Islet precursor cell (in vitro differentiated cells): ENCODE measurements around the gene DAB2.
A peak's percentile ranks its signal among the peaks of the same experiment; 100 is the strongest.

Experiments used
- DNase-seq: peaks from one replicate; pipeline ENCODE4 v3.0.0-alpha.2; 2018

DAB2 gene

GRCh38 chr5:39447059-39447458, 22.3 kb upstream of the DAB2 start:
- DNase-seq = no peak

- DNase-seq = no peak
Observed at GRCh38 chr5:39446231-39446630, 21.5 kb upstream of the DAB2 start.

- DNase-seq = no peak
Observed at GRCh38 chr5:39443911-39444310, 19.1 kb upstream of the DAB2 start.

- no peak for DNase-seq
Observed at GRCh38 chr5:39442991-39443390, 18.2 kb upstream of the DAB2 start.

GRCh38 chr5:39441838-39442237, 17.1 kb upstream of the DAB2 start:
- DNase-seq = no peak

GRCh38 chr5:39440958-39441624, 16.3 kb upstream of the DAB2 start:
- no peak for DNase-seq

GRCh38 chr5:39440192-39440957, 15.6 kb upstream of the DAB2 start:
- DNase-seq = no peak

GRCh38 chr5:39439582-39440162, 14.9 kb upstream of the DAB2 start:
- no peak for DNase-seq

GRCh38 chr5:39437467-39437866, 12.7 kb upstream of the DAB2 start:
- DNase-seq = no peak

- DNase-seq = no peak
Observed at GRCh38 chr5:39433848-39434247, 9.1 kb upstream of the DAB2 start.

GRCh38 chr5:39432696-39433530, 8.1 kb upstream of the DAB2 start:
- no peak for DNase-seq

- DNase-seq = no peak
Observed at GRCh38 chr5:39430461-39430860, 5.7 kb upstream of the DAB2 start.

- DNase-seq = no peak
Observed at GRCh38 chr5:39428640-39429039, 3.9 kb upstream of the DAB2 start.

GRCh38 chr5:39427633-39428032, 2.9 kb upstream of the DAB2 start:
- DNase-seq = no peak

GRCh38 chr5:39427229-39427628, 2.4 kb upstream of the DAB2 start:
- DNase-seq = no peak

GRCh38 chr5:39426746-39427105, 1.9 kb upstream of the DAB2 start:
- DNase-seq = no peak

GRCh38 chr5:39426051-39426745, 1.4 kb upstream of the DAB2 start:
- no peak for DNase-seq

GRCh38 chr5:39423331-39423751, 1.4 kb downstream of the DAB2 start:
- DNase-seq = peak; percentile 70

GRCh38 chr5:39422728-39423285, 2.0 kb downstream of the DAB2 start:
- no peak for DNase-seq

GRCh38 chr5:39422036-39422606, 2.7 kb downstream of the DAB2 start:
- no peak for DNase-seq

GRCh38 chr5:39420482-39421145, 4.2 kb downstream of the DAB2 start:
- peak; percentile 56 for DNase-seq
